Karpas-422 (cell line): ENCODE results near the gene KCNIP4. TPM values are rescaled to one million over a fixed set of nuclear protein-coding genes. Genes with fewer than 3 reads are reported as not detected.

ENCODE experiments used
- DNase-seq: peaks from one replicate; pipeline ENCODE4 v3.0.0-alpha.2; 2015
- H2AFZ ChIP-seq: fragments of 200-600 bp; sonication (generic); 2 replicates; pipeline ENCODE4 v1.6.1; 2014; ENCODE audit warnings: antibody characterized with exemption, low read length, mixed read lengths
- H3K27ac ChIP-seq: fragments of 200-600 bp; sonication (generic); 2 replicates; pipeline ENCODE4 v1.5.1; 2014; ENCODE audit warnings: mild to moderate bottlenecking, low read length, moderate library complexity
- H3K27me3 ChIP-seq: fragments of 200-600 bp; sonication (generic); 2 replicates; pipeline ENCODE4 v1.6.1; 2014; ENCODE audit warnings: low read length, mixed read lengths
- H3K36me3 ChIP-seq: fragments of 200-600 bp; sonication (generic); 2 replicates; pipeline ENCODE4 v1.6.1; 2014; ENCODE audit warnings: low read length, mixed read lengths; ENCODE audit not compliant: insufficient read depth
- H3K4me1 ChIP-seq: fragments of 200-600 bp; sonication (generic); 2 replicates; pipeline ENCODE4 v1.6.1; 2014; ENCODE audit warnings: mild to moderate bottlenecking, low read length, mixed read lengths
- H3K4me2 ChIP-seq: fragments of 200-600 bp; sonication (generic); 2 replicates; pipeline ENCODE4 v1.6.1; 2014; ENCODE audit warnings: low read length, low read depth, mild to moderate bottlenecking; ENCODE audit not compliant: poor library complexity, severe bottlenecking
- H3K4me3 ChIP-seq: fragments of 200-600 bp; sonication (generic); 2 replicates; pipeline ENCODE4 v1.5.1; 2014; ENCODE audit warnings: mild to moderate bottlenecking, antibody characterized with exemption, low read length, mixed read lengths
- H3K79me2 ChIP-seq: fragments of 200-600 bp; sonication (generic); 2 replicates; pipeline ENCODE4 v1.6.1; 2014; ENCODE audit warnings: mild to moderate bottlenecking, low read length, mixed read lengths
- H3K9ac ChIP-seq: fragments of 200-600 bp; sonication (generic); 2 replicates; pipeline ENCODE4 v1.6.0; 2014; ENCODE audit warnings: low read length
- H3K9me2 ChIP-seq: fragments of 200-600 bp; sonication (generic), shearing (Covaris generic); replicated peaks from 2 replicates; pipeline ENCODE4 v1.6.0; 2014; ENCODE audit warnings: mild to moderate bottlenecking, low read length, moderate library complexity; ENCODE audit not compliant: insufficient read depth
- H3K9me3 ChIP-seq: fragments of 300-700, 200-600 bp; sonication (generic); 2 replicates; pipeline ENCODE4 v1.6.1; 2014; ENCODE audit warnings: low read length, mixed read lengths
- H4K20me1 ChIP-seq: fragments of 200-600 bp; sonication (generic); 2 replicates; pipeline ENCODE4 v1.6.1; 2014; ENCODE audit warnings: mild to moderate bottlenecking, antibody characterized with exemption, low read length, low read depth; ENCODE audit not compliant: insufficient read depth
- total RNA-seq: library from RNA; depleted of rRNA; stranded (reverse); fragments of >200 nt; shearing (Covaris generic); gene quantifications from 2 replicates; pipeline ENCODE4 v1.2.3, GENCODE V29; 2014; ENCODE audit warnings: low replicate concordance

The KCNIP4 gene
- total RNA-seq, 1 experiment from 2014 or later = not detected

DNA sequence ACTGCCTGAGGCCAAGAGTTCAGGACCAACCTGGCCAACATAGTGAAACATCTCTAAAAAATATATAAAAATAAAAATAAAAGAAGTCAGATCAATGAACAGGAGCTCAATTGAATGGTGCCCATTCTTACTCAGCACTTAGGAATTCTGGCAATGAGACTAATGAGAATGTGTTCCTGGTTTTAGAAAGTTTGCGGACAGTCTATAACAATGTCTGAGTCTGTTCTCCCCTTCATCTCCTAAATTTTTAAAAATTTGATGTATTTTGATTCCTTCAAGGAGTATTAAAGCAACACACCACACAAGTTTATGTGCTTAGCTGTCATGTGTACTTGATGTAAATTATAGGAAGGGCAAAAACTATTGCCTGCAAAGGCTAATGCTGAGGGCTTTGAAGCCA lies 30.6 kb upstream of the KCNIP4 start:
- no peak overlapping the region for H3K27ac ChIP-seq

DNA sequence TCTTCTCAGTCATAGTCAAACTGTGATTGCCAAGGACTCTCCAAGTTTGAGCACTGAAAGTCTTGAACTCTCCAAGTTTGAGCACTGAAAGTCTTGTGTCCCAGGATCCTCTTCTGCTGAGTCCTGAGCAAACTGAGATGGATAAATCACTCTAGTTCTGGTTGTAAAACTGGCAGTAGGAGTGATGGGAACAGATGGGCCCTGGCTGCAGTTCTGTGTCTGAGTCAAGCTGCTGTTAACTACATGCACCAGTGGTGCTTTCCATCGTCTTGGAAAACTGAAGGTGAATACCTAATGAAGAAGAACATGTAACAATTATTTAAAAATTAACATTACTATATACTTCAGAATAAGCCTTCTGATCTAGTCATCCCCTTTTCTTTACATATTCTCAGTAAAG lies 27.6 kb upstream of the KCNIP4 start:
- Histone ChIP-seq H3K27me3 (no peaks in the 10 kb centered on the region), H3K4me1 (no peaks in the 10 kb centered on the region), H3K9me2 (no peaks in the 10 kb centered on the region), H4K20me1 (no peaks in the 10 kb centered on the region), H2AFZ (no peak overlapping the region), H3K4me2 (no peak overlapping the region), H3K36me3 (no peaks in the 10 kb centered on the region), H3K4me3 (no peak overlapping the region), H3K9me3 (peaks cover 26% of the 10 kb centered on the region), H3K79me2 (no peaks in the 10 kb centered on the region), H3K27ac (no peak overlapping the region), H3K9ac (no peak overlapping the region)
- no peak for DNase-seq

More for the DNA sequence above, 30.6 kb upstream of the KCNIP4 start:
- Histone ChIP-seq H3K9me3 (peaks cover 27% of the 10 kb centered on the region), H2AFZ (no peak overlapping the region), H3K79me2 (no peaks in the 10 kb centered on the region), H3K4me1 (no peaks in the 10 kb centered on the region), H4K20me1 (no peaks in the 10 kb centered on the region), H3K36me3 (no peaks in the 10 kb centered on the region), H3K9ac (no peak overlapping the region), H3K9me2 (no peaks in the 10 kb centered on the region), H3K27me3 (no peaks in the 10 kb centered on the region), H3K4me2 (no peak overlapping the region), H3K4me3 (no peak overlapping the region)
- no peak for DNase-seq

DNA sequence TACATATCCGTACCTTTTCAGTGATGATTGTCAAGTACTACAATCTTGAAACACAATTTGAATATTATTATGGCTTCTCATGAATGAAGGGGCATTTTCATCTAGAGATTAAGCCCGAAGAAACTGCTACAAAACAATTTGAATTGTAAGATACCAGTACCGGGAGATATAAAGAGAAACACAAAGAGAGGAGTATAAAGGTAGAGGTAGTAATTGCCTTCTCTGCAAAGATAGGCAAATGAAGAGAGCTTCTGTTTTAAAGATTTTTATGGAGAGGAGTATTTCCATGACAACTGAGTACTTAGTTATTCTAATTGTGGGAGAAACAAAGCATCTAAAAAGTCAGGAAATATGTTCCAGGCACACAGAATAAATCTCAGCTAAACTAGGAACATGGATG lies 25.3 kb upstream of the KCNIP4 start:
- Histone ChIP-seq H3K4me3 (no peak overlapping the region), H3K4me2 (no peak overlapping the region), H3K27ac (no peak overlapping the region), H3K27me3 (no peaks in the 10 kb centered on the region), H3K36me3 (no peaks in the 10 kb centered on the region), H3K9ac (no peak overlapping the region), H3K9me2 (no peaks in the 10 kb centered on the region), H2AFZ (no peak overlapping the region), H3K79me2 (no peaks in the 10 kb centered on the region), H3K4me1 (no peaks in the 10 kb centered on the region), H3K9me3 (peaks cover 25% of the 10 kb centered on the region), H4K20me1 (no peaks in the 10 kb centered on the region)
- no peak for DNase-seq

GRCh38 chr4:21964762-21965319 lies 16.3 kb upstream of the KCNIP4 start:
- peaks cover 17% of the 10 kb centered on the region for H3K9me3 ChIP-seq
- no peaks in the 10 kb centered on the region for H3K36me3 ChIP-seq

GRCh38 chr4:21962691-21963090 lies 14.1 kb upstream of the KCNIP4 start:
- no peaks in the 10 kb centered on the region for H3K4me1 ChIP-seq
- no peak overlapping the region for H2AFZ ChIP-seq
- H4K20me1 ChIP-seq = no peaks in the 10 kb centered on the region
- H3K4me3 ChIP-seq = no peak overlapping the region
- peaks cover 19% of the 10 kb centered on the region for H3K9me3 ChIP-seq
- H3K36me3 ChIP-seq = no peaks in the 10 kb centered on the region
- H3K9me2 ChIP-seq = no peaks in the 10 kb centered on the region
- no peak overlapping the region for H3K9ac ChIP-seq
- H3K27ac ChIP-seq = no peak overlapping the region
- DNase-seq = no peak
- no peaks in the 10 kb centered on the region for H3K27me3 ChIP-seq
- no peak overlapping the region for H3K4me2 ChIP-seq
- no peaks in the 10 kb centered on the region for H3K79me2 ChIP-seq

More at GRCh38 chr4:21964762-21965319, 16.3 kb upstream of the KCNIP4 start:
- Histone ChIP-seq H3K4me1 (no peaks in the 10 kb centered on the region), H3K27me3 (no peaks in the 10 kb centered on the region), H3K4me2 (no peak overlapping the region), H3K27ac (no peak overlapping the region), H3K4me3 (no peak overlapping the region), H3K79me2 (no peaks in the 10 kb centered on the region), H4K20me1 (no peaks in the 10 kb centered on the region), H2AFZ (no peak overlapping the region), H3K9me2 (no peaks in the 10 kb centered on the region), H3K9ac (no peak overlapping the region)
- no peak for DNase-seq

- no peak overlapping the region for H3K27ac ChIP-seq
- peaks cover 11% of the 10 kb centered on the region for H3K9me3 ChIP-seq
- no peaks in the 10 kb centered on the region for H3K79me2 ChIP-seq
- no peak for DNase-seq
- H2AFZ ChIP-seq = no peak overlapping the region
- no peak overlapping the region for H3K9ac ChIP-seq
- no peaks in the 10 kb centered on the region for H3K9me2 ChIP-seq
- H3K4me3 ChIP-seq = no peak overlapping the region
- no peaks in the 10 kb centered on the region for H4K20me1 ChIP-seq
- H3K36me3 ChIP-seq = no peaks in the 10 kb centered on the region
- no peaks in the 10 kb centered on the region for H3K4me1 ChIP-seq
- H3K4me2 ChIP-seq = no peak overlapping the region
- H3K27me3 ChIP-seq = no peaks in the 10 kb centered on the region
These were observed 12.2 kb upstream of the KCNIP4 start for GRCh38 chr4:21960793-21961192.

DNA sequence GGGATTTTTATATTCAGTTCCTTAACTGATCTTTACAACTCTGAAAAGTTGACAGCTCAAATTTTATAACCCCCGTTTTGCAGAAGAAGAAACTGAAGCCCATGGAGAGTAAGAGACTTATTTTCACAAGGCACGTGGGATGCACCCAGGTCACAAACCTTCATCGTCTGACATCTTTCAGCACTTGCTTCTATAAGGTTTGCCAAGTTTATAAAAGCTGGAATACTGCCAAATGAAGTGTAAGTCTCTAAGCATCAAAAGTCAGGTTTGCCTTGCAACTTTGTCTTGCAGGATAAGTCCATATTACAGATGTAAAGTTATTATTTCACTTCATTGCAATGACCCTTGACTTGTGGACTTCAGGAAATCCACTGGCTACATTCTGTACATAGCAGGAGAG lies 6.3 kb upstream of the KCNIP4 start:
- no peaks in the 10 kb centered on the region for H3K4me1 ChIP-seq
- no peaks in the 10 kb centered on the region for H3K36me3 ChIP-seq
- no peaks in the 10 kb centered on the region for H3K79me2 ChIP-seq
- no peak overlapping the region for H3K9ac ChIP-seq
- no peak overlapping the region for H3K4me3 ChIP-seq
- no peaks in the 10 kb centered on the region for H3K9me2 ChIP-seq
- H3K27me3 ChIP-seq = no peaks in the 10 kb centered on the region
- DNase-seq = no peak
- no peaks in the 10 kb centered on the region for H4K20me1 ChIP-seq
- H3K27ac ChIP-seq = no peak overlapping the region
- H2AFZ ChIP-seq = no peak overlapping the region
- H3K4me2 ChIP-seq = no peak overlapping the region
- peaks cover 9% of the 10 kb centered on the region for H3K9me3 ChIP-seq

- Histone ChIP-seq H3K27me3 (no peaks in the 10 kb centered on the region), H3K9me2 (no peaks in the 10 kb centered on the region), H3K9me3 (peaks cover 11% of the 10 kb centered on the region), H3K36me3 (no peaks in the 10 kb centered on the region), H3K4me3 (no peak overlapping the region), H3K27ac (no peak overlapping the region), H2AFZ (no peak overlapping the region), H3K4me2 (no peak overlapping the region), H3K79me2 (no peaks in the 10 kb centered on the region), H3K9ac (no peak overlapping the region), H4K20me1 (no peaks in the 10 kb centered on the region), H3K4me1 (no peaks in the 10 kb centered on the region)
- no peak for DNase-seq
These were observed 5.1 kb upstream of the KCNIP4 start for GRCh38 chr4:21953653-21954052.

GRCh38 chr4:21952549-21952948 lies 4.0 kb upstream of the KCNIP4 start:
- no peaks in the 10 kb centered on the region for H3K27me3 ChIP-seq
- no peak overlapping the region for H3K9ac ChIP-seq
- H3K4me2 ChIP-seq = no peak overlapping the region
- no peaks in the 10 kb centered on the region for H3K36me3 ChIP-seq
- no peaks in the 10 kb centered on the region for H3K4me1 ChIP-seq
- no peaks in the 10 kb centered on the region for H3K9me2 ChIP-seq
- no peak overlapping the region for H3K27ac ChIP-seq
- H2AFZ ChIP-seq = no peak overlapping the region
- no peak overlapping the region for H3K4me3 ChIP-seq
- H4K20me1 ChIP-seq = no peaks in the 10 kb centered on the region
- no peak for DNase-seq
- H3K9me3 ChIP-seq = peaks cover 6% of the 10 kb centered on the region; the same call in 1 of the 2 replicates
- no peaks in the 10 kb centered on the region for H3K79me2 ChIP-seq
